Measurements from ENCODE around the gene CDT1.

CDT1 gene

DNA sequence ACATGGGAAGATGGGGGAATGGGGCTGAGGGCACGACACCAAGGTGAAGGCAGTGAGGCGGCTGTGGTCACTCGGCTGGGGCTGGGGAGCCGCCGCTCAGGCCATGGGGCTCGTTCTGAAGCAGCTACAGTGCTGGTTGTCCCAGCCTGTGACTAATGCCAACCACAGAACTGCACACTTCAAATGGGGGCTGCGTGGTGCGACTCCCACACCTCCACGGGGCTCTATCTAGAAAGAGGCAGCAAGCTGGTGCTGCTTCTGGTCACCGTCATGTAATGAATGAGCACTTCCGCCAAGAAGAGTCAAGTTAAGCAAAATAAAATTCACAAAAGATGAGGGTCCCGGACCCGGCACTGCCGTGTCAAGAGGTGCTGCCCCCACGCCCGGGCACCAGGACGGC, 33.2 kb downstream of the CDT1 start:
- DNase-seq (ENCODE audit: low read depth in 3 of 3), result no peak

DNA sequence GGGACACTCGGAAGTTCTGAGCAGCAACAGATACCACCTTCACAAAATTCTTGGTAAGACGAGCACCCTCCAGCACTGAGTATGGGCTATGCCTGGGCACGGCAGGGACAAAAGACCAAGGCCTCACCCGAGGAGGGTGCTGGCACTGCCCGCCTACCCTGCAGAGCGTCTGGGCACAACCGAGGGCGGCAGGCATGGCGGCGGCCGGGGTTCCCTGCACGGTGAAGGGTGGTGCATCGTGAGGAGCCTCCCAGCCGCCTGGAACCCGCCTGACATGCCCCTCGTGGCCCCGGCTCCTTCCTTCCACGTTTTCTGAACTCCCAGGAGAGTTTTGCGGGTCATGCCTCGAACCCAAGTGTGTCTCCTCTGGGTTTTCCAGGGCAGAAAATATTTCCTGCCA, 34.2 kb downstream of the CDT1 start:
- DNase-seq (ENCODE audit: low read depth in 3 of 3), result no peak

DNA sequence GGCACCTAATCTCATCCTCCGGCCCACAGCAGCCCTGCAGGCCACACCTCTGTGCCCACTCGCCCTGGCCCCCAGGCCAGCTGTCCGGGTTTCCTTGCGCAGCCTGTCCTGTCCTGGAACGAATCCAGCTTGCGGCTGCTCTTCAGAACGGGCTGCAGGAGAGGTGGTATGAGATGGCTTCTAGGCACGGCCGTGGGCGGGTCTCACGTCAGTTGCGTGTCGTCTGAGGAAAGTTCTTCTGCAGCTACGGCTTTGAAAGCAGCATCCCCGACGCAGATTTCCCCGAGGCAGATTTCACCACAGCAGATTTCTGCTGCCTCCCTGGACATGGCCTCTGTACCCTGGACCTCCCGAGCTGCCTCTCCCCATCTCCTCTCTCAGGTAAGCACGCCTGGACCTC, 35.0 kb downstream of the CDT1 start:
- no peak for DNase-seq (ENCODE audit: low read depth in 3 of 3)

DNA sequence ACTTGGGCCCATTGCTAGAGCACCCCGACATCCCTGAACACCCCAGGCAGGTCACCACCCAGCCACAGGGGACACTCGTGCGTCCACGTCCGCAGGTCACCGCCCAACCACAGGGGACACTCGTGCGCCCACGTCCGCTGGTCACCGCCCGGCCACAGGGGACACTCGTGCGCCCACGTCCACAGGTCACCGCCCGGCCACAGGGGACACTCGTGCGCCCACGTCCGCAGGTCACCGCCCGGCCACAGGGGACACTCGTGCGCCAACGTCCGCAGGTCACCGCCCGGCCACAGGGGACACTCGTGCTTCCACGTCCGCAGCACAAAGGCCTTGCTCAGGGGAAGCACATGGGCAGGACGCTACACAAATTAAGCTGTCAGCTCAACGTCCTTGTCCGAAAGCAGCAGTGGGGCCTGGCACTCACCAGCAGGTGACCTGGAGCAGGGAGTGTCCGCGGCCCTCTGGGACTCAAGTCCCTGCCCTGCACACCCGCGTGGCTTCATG, 35.5 kb downstream of the CDT1 start:
- DNase-seq (ENCODE audit: low read depth in 3 of 3), result no peak

DNA sequence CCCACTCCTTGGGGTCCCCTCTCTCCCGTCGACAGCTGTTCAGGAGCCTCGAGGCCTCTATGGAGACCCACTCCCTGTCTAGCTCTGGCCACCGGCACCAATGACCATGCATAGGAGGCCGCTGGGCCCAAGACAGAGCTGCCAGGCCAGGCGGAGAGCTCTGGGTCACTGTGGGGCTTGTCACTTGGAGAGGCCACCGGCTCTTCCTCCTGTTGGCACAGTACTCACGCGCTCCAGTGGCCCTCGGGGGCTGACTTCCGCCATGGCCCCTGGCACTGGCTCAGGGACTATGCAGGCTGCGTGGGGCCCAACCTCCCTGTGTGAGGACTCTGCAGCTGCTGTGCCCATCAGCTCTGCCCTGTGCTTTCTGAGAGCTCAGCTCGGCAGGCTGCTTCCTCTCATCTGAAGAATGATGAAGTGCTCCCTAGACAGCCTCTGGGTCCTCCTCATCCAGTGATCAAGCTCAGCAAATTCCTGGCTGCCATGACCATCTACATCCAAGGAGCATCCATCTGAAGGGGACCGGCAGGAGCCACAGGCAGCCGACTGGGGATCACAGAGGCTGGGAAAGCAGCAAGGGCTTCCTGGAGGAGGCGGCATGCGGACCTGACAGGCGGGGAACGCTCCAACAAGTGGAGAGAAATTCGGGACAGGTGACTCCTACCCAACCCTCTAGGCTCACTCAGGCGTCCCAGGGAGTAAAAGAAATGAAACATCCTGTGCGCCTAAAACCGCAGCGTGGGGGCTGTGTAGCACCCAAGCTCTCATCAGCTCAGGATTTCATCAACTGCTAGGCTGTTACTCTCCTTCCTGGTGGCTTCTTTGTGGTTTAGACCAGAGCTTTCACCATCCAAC, 36.4 kb downstream of the CDT1 start:
- no peak for DNase-seq (ENCODE audit: low read depth in 3 of 3)

DNA sequence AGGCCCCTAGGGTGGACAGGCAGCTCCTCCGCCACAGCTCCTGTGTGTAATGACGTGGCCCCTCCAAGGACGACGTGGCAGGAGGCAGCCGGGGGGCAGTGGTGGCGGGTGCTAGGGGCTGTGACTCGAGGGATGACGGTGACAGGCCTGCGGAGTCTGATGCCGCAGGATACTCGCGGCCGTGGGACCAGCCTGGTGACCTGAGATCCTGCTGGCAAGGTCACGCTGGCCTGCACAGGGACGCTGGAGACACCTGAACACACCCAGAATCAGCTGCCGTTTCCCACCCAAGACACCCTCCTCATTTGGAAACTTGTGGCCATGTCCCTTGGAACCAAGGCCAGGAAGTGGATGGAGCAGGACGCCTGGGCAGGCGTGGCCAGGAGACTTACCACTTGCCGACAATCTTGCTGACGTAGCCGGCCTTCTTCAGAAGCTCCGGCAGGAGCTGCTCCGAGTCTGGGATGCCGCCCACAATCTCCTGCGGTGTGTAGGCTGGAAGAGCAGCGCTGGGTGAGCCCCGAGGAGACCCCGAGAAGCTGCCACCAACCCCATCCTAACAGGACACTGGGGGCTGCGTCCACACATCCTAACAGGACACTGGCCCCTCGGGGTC, 37.1 kb downstream of the CDT1 start:
- DNase-seq (ENCODE audit: low read depth in 3 of 3), result no peak

DNA sequence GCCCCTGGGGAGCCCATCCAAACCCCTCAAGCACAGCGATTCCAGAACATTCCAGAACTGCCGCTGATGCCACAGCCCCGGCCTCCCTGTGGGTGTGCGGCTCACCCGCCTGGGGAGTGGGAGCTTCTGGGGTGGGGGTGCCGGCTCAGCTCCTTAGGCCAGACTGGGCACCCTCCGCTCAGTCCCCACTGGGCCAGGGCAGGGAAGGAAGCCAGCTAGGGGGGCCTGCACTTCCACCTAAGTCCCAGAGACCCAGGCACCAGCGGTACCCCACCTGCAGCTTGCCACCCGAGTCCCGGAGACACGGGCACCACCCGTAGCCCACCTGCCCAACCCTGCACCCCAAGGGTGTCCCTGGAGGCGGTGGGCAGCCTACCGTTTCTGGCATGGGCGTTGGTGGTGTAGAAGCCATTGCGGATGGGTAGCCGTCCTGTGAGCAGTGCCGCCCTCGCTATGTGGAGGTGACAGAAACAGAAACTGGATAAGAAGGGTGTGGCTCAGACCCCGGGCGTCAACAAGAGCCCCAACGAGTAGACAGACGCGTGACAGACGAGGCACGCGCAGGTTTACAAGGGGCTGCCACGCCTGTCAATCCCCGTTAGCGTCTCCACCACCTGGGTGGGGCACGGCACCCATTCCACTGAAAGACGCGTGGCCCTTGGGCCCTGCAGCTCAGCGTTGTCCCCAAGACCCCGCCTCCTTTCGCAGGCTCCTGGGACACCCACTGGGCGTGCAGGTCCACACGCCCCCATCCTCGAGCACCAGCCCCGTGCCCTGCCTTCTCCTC, 38.1 kb downstream of the CDT1 start:
- DNase-seq (ENCODE audit: low read depth in 3 of 3), result no peak

DNA sequence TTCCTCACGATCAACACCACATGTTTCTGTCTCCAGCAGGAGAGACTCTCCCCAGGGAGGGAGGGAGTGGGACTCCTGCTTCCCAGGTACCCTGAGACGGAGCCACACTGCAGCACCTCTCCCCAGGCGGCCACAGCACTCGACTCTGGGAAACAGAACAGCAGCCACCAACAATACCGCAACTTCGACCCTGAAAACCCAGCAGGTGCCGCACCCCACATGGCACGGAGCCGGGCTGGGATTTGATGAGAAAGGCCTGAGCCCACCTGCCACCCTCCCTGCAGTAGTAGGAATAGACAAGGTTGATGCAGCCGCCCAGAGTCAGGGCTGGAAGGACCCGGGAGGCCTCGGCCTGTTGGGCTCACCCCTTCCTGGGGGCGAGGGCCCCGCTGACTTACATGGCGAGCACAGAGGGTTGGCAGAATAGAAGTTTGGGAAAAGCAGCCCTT, 38.7 kb downstream of the CDT1 start:
- no peak for DNase-seq (ENCODE audit: low read depth in 3 of 3)

DNA sequence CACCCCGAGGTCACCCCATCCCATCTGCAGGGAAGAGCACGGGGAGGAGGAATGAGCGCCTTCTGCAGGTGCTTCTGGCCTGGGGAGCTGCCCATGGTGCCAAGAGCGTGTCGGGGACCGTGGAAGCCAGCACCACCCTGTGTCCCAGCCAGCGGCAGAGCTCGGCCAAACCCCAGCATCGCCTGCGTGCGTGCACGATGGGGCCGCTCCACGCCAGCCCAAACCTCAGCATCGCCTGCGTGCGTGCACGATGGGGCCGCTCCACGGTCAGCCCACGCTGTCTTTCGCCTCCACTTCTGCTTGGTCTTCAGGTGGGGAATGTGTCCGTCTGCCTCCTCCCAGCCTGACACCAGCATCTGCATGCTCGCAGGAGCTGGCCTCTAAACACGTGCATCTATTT, 39.2 kb downstream of the CDT1 start:
- no peak for DNase-seq (ENCODE audit: low read depth in 3 of 3)

DNA sequence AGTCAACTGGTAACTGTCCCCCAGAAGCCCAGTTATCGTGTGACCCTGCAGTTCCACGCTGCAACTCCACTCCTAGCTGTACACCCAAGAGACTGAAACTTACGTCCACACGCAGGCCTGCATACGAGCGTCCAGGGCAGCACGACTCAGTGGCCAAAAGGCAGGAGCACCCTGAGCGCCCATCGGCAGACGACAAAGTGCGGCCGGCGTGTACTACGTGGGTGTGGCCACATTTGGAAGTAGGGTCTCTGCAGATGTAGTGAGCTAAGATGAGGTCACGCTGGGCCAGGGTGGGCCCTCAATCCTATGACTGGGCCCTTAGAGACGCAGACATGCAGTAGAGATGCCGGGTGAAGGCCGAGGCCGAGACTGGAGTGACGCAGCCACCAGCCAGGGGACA, 39.7 kb downstream of the CDT1 start:
- DNase-seq (ENCODE audit: low read depth in 3 of 3), result no peak

DNA sequence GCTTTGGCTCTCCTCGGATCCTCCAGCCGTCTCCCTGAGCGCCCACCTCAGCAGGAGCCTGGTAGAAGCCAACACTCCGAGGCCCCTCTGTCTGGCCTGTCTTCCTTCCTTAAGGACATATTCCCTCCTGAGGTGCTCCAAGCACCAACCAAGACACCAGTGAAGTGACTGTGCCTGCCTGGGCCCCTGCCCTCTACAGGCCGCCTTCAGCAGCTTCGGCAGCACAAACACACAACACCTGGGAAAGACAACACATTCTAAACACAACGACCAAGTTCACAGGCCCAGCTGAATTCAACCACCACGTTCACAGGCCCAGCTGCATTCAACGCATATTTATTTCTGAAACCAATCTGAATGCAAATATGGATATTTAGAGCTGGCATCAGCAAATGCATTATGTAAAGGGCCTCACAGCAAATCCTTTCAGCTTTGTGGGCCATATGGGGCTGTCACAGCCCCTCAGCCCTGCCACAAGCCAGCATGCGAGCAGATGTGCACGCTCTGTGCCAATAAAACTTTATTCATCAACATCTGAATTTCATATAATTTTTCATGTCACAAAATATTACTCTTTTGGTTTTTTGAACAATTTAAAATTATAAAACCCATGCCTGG, 40.9 kb downstream of the CDT1 start:
- no peak for DNase-seq (ENCODE audit: low read depth in 3 of 3)

DNA sequence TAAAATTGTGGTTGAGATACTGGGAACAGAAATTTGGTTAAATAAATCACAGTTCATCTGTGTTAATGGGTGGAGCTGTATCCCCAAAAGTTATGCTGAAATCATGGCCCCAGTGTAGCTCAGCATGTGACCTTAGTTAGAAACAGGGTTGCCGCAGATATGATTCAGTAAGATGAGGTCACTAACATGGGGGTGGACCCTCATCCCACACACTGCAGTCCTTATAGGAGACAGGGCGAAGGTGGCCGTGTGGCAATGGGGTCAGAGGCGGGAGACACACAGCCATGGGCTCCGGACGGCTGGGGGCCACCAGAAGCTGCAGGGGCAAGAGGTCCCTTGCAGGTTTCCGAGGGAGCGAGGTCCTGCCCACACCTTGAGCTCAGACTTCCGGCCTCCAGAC, 42.5 kb downstream of the CDT1 start:
- DNase-seq (ENCODE audit: low read depth in 3 of 3), result no peak

DNA sequence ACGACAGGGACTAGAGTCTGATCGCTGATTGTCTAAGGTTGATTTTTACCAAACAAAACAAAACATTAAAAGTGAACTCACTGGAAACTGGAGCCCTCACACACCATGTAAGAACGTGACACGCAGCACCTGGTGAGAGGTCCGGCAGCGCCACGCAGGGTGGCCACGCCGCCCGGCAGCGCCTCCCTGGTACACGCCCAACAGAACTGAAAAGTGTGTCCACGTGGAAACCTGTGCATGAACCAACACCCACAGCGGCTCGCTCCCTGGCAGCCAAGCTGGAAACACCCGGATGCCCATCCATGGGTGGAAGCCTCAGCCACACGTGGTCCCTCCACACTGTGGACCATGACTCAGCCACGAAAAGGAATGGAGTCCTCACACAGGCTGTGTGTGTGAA, 44.1 kb downstream of the CDT1 start:
- DNase-seq (ENCODE audit: low read depth in 3 of 3), result no peak

DNA sequence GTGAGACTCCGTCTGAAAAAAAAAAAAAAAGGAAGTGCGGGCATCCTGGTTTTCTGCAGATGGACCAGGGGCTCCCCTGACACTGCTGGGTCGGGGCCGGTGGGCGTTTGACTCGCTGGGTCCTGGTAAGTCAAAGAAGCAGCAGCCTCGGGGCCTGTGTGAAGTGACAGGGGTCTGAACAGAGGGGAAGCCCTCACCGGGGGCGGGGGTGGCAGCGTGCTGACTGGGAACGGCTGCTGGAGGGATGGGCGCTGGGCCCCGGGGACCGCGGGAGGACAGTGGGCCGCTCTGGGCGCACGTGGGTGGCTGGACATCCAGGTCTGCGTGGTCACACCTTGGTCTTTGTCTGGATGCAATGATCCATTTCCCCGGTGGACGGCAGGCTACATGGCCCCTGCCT, 45.0 kb downstream of the CDT1 start:
- no peak for DNase-seq (ENCODE audit: low read depth in 3 of 3)

DNA sequence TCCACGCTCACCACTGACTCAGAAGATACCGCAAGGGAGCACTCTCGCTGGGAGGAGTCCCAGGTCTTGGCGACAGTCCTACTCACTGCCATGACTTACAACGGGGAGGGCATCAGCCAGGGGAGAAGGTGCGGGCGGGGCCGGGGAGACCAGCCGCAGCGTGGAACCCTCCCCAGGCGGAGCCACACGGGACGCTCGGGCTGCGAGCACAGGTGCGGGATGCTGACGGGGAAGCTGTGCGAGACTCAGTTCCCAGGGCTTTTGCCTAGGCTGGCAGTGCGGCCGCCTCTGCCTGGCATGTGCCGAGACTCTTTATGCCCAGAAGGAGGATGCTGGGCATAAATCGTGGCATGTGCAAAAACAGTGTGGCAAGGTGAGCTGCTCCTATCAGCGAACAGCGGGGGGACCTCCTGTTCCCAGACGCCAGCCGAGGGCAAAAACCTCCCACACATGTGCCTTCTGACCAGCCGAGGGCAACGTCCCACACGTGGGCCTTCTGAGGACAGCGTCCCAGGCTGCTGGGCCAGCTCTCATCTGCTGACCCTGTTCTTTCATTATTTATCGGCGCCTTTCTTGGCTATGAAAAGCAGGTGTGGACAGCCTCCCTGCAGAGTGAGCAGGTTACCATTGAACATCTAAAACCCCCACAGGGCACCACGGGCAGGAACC, 47.1 kb downstream of the CDT1 start:
- no peak for DNase-seq (ENCODE audit: low read depth in 3 of 3)

DNA sequence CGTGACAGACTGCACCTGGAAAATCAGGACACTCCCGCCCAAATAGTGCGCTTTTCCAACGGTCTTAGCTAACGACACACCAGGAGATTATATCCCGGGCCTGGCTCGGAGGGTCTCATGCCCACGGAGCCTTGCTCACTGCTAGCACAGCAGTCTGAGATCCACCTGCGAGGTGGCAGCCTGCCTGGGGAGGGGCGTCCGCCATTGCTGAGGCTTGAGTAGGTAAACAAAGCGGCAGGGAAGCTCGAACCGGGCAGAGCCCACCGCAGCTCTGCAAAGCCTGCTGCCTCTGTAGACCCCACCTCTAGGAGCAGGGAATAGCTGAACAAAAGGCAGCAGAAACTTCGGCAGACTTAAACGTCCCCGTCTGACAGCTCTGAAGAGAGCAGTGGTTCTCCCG, 48.0 kb downstream of the CDT1 start:
- no peak for DNase-seq (ENCODE audit: low read depth in 3 of 3)

DNA sequence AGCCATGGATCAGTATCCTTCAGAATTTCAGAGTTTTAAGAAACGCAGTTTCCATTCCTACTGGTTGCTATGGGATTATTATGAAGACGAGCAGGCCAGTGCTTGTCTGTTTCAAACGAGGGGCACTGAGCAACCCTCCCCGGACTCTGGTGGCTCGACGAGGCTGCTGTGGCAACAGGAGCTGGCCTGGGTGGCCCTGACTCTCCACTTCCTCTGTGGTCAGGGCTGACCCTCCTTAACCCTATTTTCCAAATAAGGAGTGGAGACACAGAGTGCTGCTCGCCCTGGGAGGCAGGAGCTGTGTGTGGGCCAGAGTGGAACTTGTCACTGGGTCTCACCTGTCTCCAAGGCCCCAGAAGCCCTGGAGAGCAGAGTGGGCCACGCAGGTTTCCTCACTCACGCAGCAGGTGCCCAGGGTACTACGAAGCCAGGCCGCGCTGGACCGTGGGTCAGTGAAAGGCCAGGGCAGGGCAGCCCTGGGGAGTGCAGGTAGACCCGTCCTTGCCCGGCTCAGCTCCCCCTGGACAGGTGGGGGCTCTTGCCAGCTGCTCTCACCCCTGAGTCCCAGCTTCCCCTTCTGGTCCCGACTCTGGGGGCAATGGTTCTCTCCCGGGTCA, 49.8 kb downstream of the CDT1 start:
- DNase-seq (ENCODE audit: low read depth in 3 of 3), result no peak

DNA sequence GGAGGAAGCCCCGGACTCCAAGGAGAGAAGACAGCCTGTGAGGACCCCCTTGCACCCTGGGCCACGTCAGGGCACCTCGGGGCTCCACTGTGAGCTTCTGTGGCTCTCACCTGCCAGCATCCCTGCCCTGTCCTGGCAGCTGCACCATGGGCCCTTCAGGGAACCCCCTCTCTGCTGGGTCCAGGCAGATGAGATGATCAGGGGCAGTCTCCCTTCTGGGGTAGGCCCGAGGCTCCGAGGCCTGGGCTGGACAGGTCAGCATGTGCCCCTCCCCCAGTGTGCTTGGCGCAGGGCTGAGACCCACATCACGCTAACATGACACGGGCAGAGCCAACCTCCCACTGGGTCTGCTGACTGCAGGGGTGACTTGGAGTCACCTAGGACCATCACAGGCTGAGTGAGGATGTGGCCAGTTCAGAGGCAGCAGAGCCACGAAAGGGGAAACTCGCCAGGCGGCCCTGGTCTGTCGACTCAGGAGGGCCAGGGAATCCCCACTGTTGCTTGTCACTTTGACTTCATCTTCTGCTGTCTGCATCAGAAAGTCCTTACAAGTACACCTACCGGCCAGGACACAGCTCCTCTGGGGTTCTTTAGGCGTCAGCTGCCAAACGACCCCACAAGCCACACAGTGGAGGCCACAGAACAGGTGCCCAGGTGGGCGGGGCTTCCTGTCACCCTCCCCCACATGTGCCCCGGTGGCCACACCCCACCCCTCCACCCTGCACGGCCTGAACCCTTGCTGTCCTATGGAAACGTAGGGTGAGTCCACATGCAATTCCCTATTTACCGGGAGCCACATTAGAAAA, 50.9 kb downstream of the CDT1 start:
- DNase-seq (ENCODE audit: low read depth in 3 of 3), result no peak

DNA sequence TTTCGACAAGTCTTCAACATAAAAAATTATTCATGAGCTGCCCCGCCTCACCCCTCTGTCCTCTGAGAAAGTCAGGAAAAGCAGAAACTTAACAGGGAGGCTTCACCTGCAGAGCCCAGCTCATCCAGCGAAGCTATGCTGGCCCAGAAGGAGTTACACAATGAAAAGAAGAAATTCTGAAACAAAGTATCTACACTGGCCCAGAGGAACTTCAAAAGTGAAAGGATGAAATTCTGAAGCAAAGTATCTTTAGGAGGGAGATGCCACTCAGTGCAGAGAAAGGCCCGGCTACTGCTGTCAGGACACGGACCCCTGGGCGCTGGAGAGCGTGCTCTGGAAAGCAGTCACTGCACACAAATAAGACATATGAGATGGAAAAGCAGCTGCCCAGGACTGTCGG, 51.6 kb downstream of the CDT1 start:
- DNase-seq (ENCODE audit: low read depth in 3 of 3), result no peak

DNA sequence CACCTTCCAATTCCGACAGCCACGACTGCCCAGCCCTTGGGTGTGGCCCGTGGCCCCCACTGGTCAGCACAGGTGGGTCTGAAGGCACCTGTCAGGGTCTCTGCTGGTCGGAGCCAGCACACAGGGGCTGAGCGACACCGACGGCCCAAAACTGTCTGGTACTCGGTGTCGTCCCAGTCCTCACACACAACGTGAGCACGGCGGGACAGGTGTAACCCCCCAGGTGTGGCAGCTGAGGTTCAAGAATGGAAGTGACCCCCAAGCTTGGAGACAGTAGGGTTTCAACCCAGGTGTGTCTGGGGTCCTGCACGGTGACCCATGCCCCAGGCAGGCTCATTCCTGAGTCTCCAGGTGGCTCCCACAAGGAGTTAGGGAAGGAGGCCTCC, 52.1 kb downstream of the CDT1 start:
- no peak for DNase-seq (ENCODE audit: low read depth in 3 of 3)
